Hematopoietic multipotent progenitor cell treated with erythropoietin and hydrocortisone succinate and interleukin-3 and kit ligand, for 4 days (in vitro differentiated cells): ENCODE data around the gene TENT5C.

Source experiments
- DNase-seq: peaks from one replicate; pipeline ENCODE4 v3.0.0-alpha.2; 2015

The TENT5C gene

GRCh38 chr1:117594261-117594990 is 11.4 kb upstream of the TENT5C start:
- no peak for DNase-seq

GRCh38 chr1:117596023-117596720 is 9.7 kb upstream of the TENT5C start:
- peak; percentile 45 for DNase-seq

GRCh38 chr1:117598489-117598888 is 7.4 kb upstream of the TENT5C start:
- DNase-seq = no peak

- no peak for DNase-seq
These were observed 6.3 kb upstream of the TENT5C start for GRCh38 chr1:117599286-117600221.

GRCh38 chr1:117600325-117600943 is 5.4 kb upstream of the TENT5C start:
- DNase-seq = peak; percentile 22

- no peak for DNase-seq
These were observed 4.9 kb upstream of the TENT5C start for GRCh38 chr1:117600966-117601365.

- no peak for DNase-seq
These were observed 3.0 kb upstream of the TENT5C start for GRCh38 chr1:117602862-117603261.

GRCh38 chr1:117605164-117605773 is 579 bp upstream of the TENT5C start:
- no peak for DNase-seq

- DNase-seq = peak; percentile 77
These were observed 992 bp downstream of the TENT5C start for GRCh38 chr1:117606649-117607430.

GRCh38 chr1:117607471-117607870 is 1.6 kb downstream of the TENT5C start:
- DNase-seq = peak; percentile 82

- DNase-seq = no peak
These were observed 2.3 kb downstream of the TENT5C start for GRCh38 chr1:117608115-117608615.

- DNase-seq = no peak
These were observed 2.9 kb downstream of the TENT5C start for GRCh38 chr1:117608758-117609157.

- DNase-seq = no peak
These were observed 3.6 kb downstream of the TENT5C start for GRCh38 chr1:117609471-117609911.

GRCh38 chr1:117610036-117610435 is 4.2 kb downstream of the TENT5C start:
- no peak for DNase-seq

GRCh38 chr1:117611121-117611601 is 5.3 kb downstream of the TENT5C start:
- DNase-seq = peak; percentile 92

GRCh38 chr1:117611894-117612483 is 6.1 kb downstream of the TENT5C start:
- no peak for DNase-seq

- DNase-seq = peak; percentile 98
These were observed 6.8 kb downstream of the TENT5C start for GRCh38 chr1:117612517-117613248.

GRCh38 chr1:117613249-117613968 is 7.6 kb downstream of the TENT5C start:
- peak; percentile 96 for DNase-seq
